Left hindlimb (tissue), 1 donor: ENCODE data around the gene AURKA.
"Not testable (repeated sequence)": the region's sequence is repeated elsewhere in the genome, so short reads cannot be mapped to it uniquely, and the experiment has no call there.

Experiments
- DNase-seq: peaks from one replicate; pipeline ENCODE4 v3.0.0-alpha.2; 2018

AURKA gene

GRCh38 chr20:56420940-56421688 is 29.1 kb upstream of the AURKA start:
- no peak for DNase-seq

- no peak for DNase-seq
Measured at GRCh38 chr20:56420028-56420427, 28.0 kb upstream of the AURKA start.

GRCh38 chr20:56418385-56418861 is 26.4 kb upstream of the AURKA start:
- DNase-seq, result no peak

GRCh38 chr20:56417911-56418310 is 25.9 kb upstream of the AURKA start:
- no peak for DNase-seq

- DNase-seq, result no peak
Measured at GRCh38 chr20:56417402-56417801, 25.4 kb upstream of the AURKA start.

GRCh38 chr20:56414842-56415765 is 23.1 kb upstream of the AURKA start:
- no peak for DNase-seq

GRCh38 chr20:56412949-56413348 is 20.9 kb upstream of the AURKA start:
- DNase-seq, result no peak

GRCh38 chr20:56412473-56412790 is 20.4 kb upstream of the AURKA start:
- DNase-seq, result no peak

- DNase-seq, result no peak
Measured at GRCh38 chr20:56411759-56412472, 19.9 kb upstream of the AURKA start, which contains the start of gene CASS4. Gene CASS4 (plus strand): TSS chr20:56412260. CDS start chr20:56412459, 199 bp downstream.

GRCh38 chr20:56411287-56411686 is 19.3 kb upstream of the AURKA start:
- not testable (repeated sequence) for DNase-seq

GRCh38 chr20:56409956-56410355 is 17.9 kb upstream of the AURKA start:
- DNase-seq, result no peak

- no peak for DNase-seq
Measured at GRCh38 chr20:56409521-56409920, 17.5 kb upstream of the AURKA start.

- DNase-seq, result no peak
Measured at GRCh38 chr20:56406910-56407309, 14.9 kb upstream of the AURKA start.

GRCh38 chr20:56405356-56405755 is 13.3 kb upstream of the AURKA start:
- not testable (repeated sequence) for DNase-seq

GRCh38 chr20:56403465-56403864 is 11.4 kb upstream of the AURKA start:
- no peak for DNase-seq

GRCh38 chr20:56400001-56400640 is 8.1 kb upstream of the AURKA start:
- DNase-seq, result no peak

GRCh38 chr20:56395166-56395565 is 3.2 kb upstream of the AURKA start:
- no peak for DNase-seq

GRCh38 chr20:56393653-56394052 is 1.6 kb upstream of the AURKA start:
- DNase-seq, result no peak

- DNase-seq, result no peak
Measured at GRCh38 chr20:56392881-56393482, 967 bp upstream of the AURKA start.

GRCh38 chr20:56391596-56392131 is 351 bp downstream of the AURKA start:
- no peak for DNase-seq

GRCh38 chr20:56391037-56391436 is 978 bp downstream of the AURKA start:
- no peak for DNase-seq

- not testable (repeated sequence) for DNase-seq
Measured at GRCh38 chr20:56390396-56390795, 1.6 kb downstream of the AURKA start.
